Esophagus squamous epithelium (tissue), 4 donors: ENCODE data around the gene SEMA3F.

Experiments used
- POLR2A ChIP-seq, 4 donors: fragments of 450-650 bp; IDR thresholded peaks; one replicate each; pipeline ENCODE4 v1.6.1; 2017; ENCODE audit warnings: antibody characterized with exemption in 4 of 4, mild to moderate bottlenecking in 4 of 4, moderate library complexity in 3 of 4
- TF ChIP-seq, protein P1 (sequence below), 6 experiments: fragments of 450-650 bp in 4 of 6; fragments of 200-600 bp in 2 of 6; sonication (generic) in 2 of 6; IDR thresholded peaks; one replicate each; pipeline ENCODE4 v1.5.1; 2016 to 2019; ENCODE audit warnings: antibody characterized with exemption in 6 of 6, mild to moderate bottlenecking in 4 of 6, moderate library complexity in 4 of 6

DNA sequence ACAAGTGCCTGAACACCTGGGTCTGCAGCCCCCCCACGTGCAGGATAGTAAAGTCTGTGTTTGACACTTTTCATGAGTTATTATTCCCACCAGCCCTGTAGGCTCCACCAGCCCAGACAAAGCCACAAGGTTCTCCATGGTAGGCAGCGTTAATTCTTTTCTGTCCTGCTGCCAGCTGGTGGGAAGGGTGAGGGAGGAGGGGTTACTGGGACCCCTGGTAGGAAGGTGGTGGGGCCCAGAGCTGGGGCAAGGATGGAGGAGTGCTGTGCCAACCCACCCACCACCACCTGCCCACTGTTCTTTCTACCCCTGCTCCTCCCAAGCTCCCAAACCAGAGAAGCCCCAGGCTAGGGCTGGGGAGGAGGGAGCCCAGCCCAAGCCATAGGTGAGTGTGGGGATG lies 20.8 kb upstream of the SEMA3F start:
- TF ChIP-seq, protein P1, sequence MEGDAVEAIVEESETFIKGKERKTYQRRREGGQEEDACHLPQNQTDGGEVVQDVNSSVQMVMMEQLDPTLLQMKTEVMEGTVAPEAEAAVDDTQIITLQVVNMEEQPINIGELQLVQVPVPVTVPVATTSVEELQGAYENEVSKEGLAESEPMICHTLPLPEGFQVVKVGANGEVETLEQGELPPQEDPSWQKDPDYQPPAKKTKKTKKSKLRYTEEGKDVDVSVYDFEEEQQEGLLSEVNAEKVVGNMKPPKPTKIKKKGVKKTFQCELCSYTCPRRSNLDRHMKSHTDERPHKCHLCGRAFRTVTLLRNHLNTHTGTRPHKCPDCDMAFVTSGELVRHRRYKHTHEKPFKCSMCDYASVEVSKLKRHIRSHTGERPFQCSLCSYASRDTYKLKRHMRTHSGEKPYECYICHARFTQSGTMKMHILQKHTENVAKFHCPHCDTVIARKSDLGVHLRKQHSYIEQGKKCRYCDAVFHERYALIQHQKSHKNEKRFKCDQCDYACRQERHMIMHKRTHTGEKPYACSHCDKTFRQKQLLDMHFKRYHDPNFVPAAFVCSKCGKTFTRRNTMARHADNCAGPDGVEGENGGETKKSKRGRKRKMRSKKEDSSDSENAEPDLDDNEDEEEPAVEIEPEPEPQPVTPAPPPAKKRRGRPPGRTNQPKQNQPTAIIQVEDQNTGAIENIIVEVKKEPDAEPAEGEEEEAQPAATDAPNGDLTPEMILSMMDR (IDR thresholded peaks at IDR 0.05), result no peak
- no peak for TF ChIP-seq POLR2A (IDR thresholded peaks at IDR 0.05)
